Kidney epithelial cell (primary cell): Measurements from ENCODE around the gene TRPM3. TPM values are rescaled to one million over a fixed set of nuclear protein-coding genes. Genes with fewer than 3 reads are reported as not detected.

Experiments
- DNase-seq: peaks from one replicate; pipeline ENCODE4 v3.0.0-alpha.2; 2010; ENCODE audit warnings: low read depth
- H3K27me3 ChIP-seq: 2 replicates; pipeline ENCODE4 v1.6.0; 2011; ENCODE audit warnings: low read length; ENCODE audit not compliant: control insufficient read depth, insufficient read depth
- H3K36me3 ChIP-seq: 2 replicates; pipeline ENCODE4 v1.5.1; 2011; ENCODE audit warnings: low read length; ENCODE audit not compliant: control insufficient read depth, insufficient read depth
- H3K4me3 ChIP-seq: 2 replicates; pipeline ENCODE4 v1.5.1; 2011; ENCODE audit warnings: low read depth, mild to moderate bottlenecking, control low read depth, low read length
- CTCF ChIP-seq: IDR thresholded peaks from 2 replicates; pipeline ENCODE4 v1.5.1; 2011; ENCODE audit warnings: mild to moderate bottlenecking, moderate library complexity, low read length, control low read depth, inconsistent platforms; ENCODE audit not compliant: insufficient read depth, poor library complexity, severe bottlenecking
- total RNA-seq: library from RNA; depleted of rRNA; stranded (reverse); fragments of >200 nt; gene quantifications from 2 replicates; pipeline ENCODE4 v1.2.3, GENCODE V29; 2015

TRPM3 gene
- total RNA-seq, 1 donor from 2014 or later, result not detected

GRCh38 chr9:71097671-71098070 is 23.8 kb downstream of the TRPM3 start:
- H3K27me3 ChIP-seq, result no peaks in the 10 kb centered on the region
- no peaks in the 10 kb centered on the region for H3K36me3 ChIP-seq
- no peak for DNase-seq
- H3K4me3 ChIP-seq, result no peak overlapping the region
- TF ChIP-seq CTCF, result no peak

- no peak for DNase-seq
- Histone ChIP-seq H3K27me3 (no peaks in the 10 kb centered on the region), H3K36me3 (no peaks in the 10 kb centered on the region), H3K4me3 (no peak overlapping the region)
- no peak for TF ChIP-seq CTCF
Measured at GRCh38 chr9:71096421-71097108, 24.9 kb downstream of the TRPM3 start.

GRCh38 chr9:71094708-71095251 is 26.6 kb downstream of the TRPM3 start:
- H3K27me3 ChIP-seq, result no peaks in the 10 kb centered on the region
- H3K4me3 ChIP-seq, result no peak overlapping the region
- no peak for TF ChIP-seq CTCF
- H3K36me3 ChIP-seq, result no peaks in the 10 kb centered on the region
- DNase-seq, result no peak

- Histone ChIP-seq H3K36me3 (no peaks in the 10 kb centered on the region), H3K4me3 (no peak overlapping the region), H3K27me3 (no peaks in the 10 kb centered on the region)
- TF ChIP-seq CTCF, result no peak
- no peak for DNase-seq
Measured at GRCh38 chr9:71090896-71091295, 30.5 kb downstream of the TRPM3 start.

- Histone ChIP-seq H3K36me3 (no peaks in the 10 kb centered on the region), H3K4me3 (no peak overlapping the region), H3K27me3 (no peaks in the 10 kb centered on the region)
- DNase-seq, result no peak
- no peak for TF ChIP-seq CTCF
Measured at GRCh38 chr9:71079451-71079850, 42.0 kb downstream of the TRPM3 start.

- no peak for DNase-seq
- no peak for TF ChIP-seq CTCF
- no peak overlapping the region for H3K4me3 ChIP-seq
- H3K36me3 ChIP-seq, result no peaks in the 10 kb centered on the region
- H3K27me3 ChIP-seq, result no peaks in the 10 kb centered on the region
Measured at GRCh38 chr9:71076096-71076495, 45.3 kb downstream of the TRPM3 start.
